HEK293 (cell line): ENCODE data around the gene FDXR.
A peak's percentile ranks its signal among the peaks of the same experiment; 100 is the strongest.

Experiments
- CTCF ChIA-PET: fragments of 350-600 bp; formaldehyde crosslinking; extraction: SDS; loops from one replicate; lab custom pipeline; 2021; ENCODE audit warnings: antibody characterized with exemption; lab: Yijun Ruan, JAX
- POLR2A ChIA-PET: fragments of 300-600 bp; formaldehyde crosslinking; extraction: SDS; loops from one replicate; lab custom pipeline; 2020; ENCODE audit warnings: antibody characterized with exemption, inconsistent platforms; lab: Yijun Ruan, JAX
- H3K27ac ChIP-seq: fragments of 200-500 bp; sonication (Bioruptor generic); 2 replicates; pipeline ENCODE4 v1.5.1; 2014; ENCODE audit warnings: low read depth, low read length, control low read depth, inconsistent platforms; ENCODE audit errors: extremely low read depth
- H3K36me3 ChIP-seq, 2 experiments: fragments of 200-500 bp in 1 of 2; sonication (Bioruptor generic) in 1 of 2; 1 replicate in 1 of 2; 2 replicates in 1 of 2; pipeline ENCODE4 v1.5.1; 2014 to 2017; ENCODE audit warnings: inconsistent platforms in 2 of 2, low read length in 2 of 2; ENCODE audit not compliant: control insufficient read depth in 2 of 2, insufficient read depth in 1 of 2
- H3K4me1 ChIP-seq: fragments of 200-500 bp; sonication (Bioruptor generic); 2 replicates; pipeline ENCODE4 v1.5.1; 2014; ENCODE audit warnings: mild to moderate bottlenecking, low read length, inconsistent platforms; ENCODE audit not compliant: control insufficient read depth, insufficient read depth
- H3K4me3 ChIP-seq: 2 replicates; pipeline ENCODE4 v1.5.1; 2011; ENCODE audit warnings: low read depth, mild to moderate bottlenecking, control low read depth, low read length, moderate library complexity
- H3K9me3 ChIP-seq: fragments of 200-500 bp; sonication (Bioruptor generic); 2 replicates; pipeline ENCODE4 v1.5.1; 2014; ENCODE audit warnings: low read depth, low read length, inconsistent platforms; ENCODE audit not compliant: control insufficient read depth, insufficient read depth
- ELK4 ChIP-seq: IDR thresholded peaks from 2 replicates; pipeline ENCODE4 v1.6.1; 2011; ENCODE audit warnings: mild to moderate bottlenecking, low read depth, low read length, borderline replicate concordance
- GLI2 ChIP-seq: fragments of 450-650 bp; formaldehyde crosslinking; IDR thresholded peaks from 2 replicates; pipeline ENCODE4; 2017; ENCODE audit warnings: missing biosample characterization, missing genetic modification characterization, low read depth, borderline replicate concordance
- IKZF3 ChIP-seq: fragments of 450-650 bp; IDR thresholded peaks from 2 replicates; pipeline ENCODE4 v1.5.0; 2018; ENCODE audit warnings: missing biosample characterization, mild to moderate bottlenecking, missing genetic modification characterization, moderate library complexity
- PRDM1 ChIP-seq: fragments of 450-650 bp; formaldehyde crosslinking; IDR thresholded peaks from 2 replicates; pipeline ENCODE4; 2016; ENCODE audit warnings: missing biosample characterization, missing genetic modification characterization
- SCRT1 ChIP-seq: fragments of 450-650 bp; formaldehyde crosslinking; IDR thresholded peaks from 2 replicates; pipeline ENCODE4 v1.5.1; 2016; ENCODE audit warnings: missing biosample characterization, missing genetic modification characterization, borderline replicate concordance
- SP2 ChIP-seq: fragments of 450-650 bp; formaldehyde crosslinking; IDR thresholded peaks from 2 replicates; pipeline ENCODE4 v1.5.1; 2016; ENCODE audit warnings: missing biosample characterization, missing genetic modification characterization
- ZBTB17 ChIP-seq: fragments of 450-650 bp; formaldehyde crosslinking; IDR thresholded peaks from 2 replicates; pipeline ENCODE4 v1.5.1; 2016; ENCODE audit warnings: missing biosample characterization, missing genetic modification characterization
- ZNF10 ChIP-seq: fragments of 450-650 bp; formaldehyde crosslinking; IDR thresholded peaks from 2 replicates; pipeline ENCODE4 v1.5.1; 2017; ENCODE audit warnings: missing biosample characterization, missing genetic modification characterization
- ZNF148 ChIP-seq: fragments of 450-650 bp; formaldehyde crosslinking; IDR thresholded peaks from 2 replicates; pipeline ENCODE4 v1.5.0; 2017; ENCODE audit warnings: missing biosample characterization, missing genetic modification characterization, borderline replicate concordance
- ZNF157 ChIP-seq: fragments of 450-650 bp; formaldehyde crosslinking; IDR thresholded peaks from 2 replicates; pipeline ENCODE4 v1.5.1; 2016; ENCODE audit warnings: missing biosample characterization, missing genetic modification characterization
- ZNF16 ChIP-seq: fragments of 450-650 bp; formaldehyde crosslinking; IDR thresholded peaks from 2 replicates; pipeline ENCODE4 v1.5.1; 2016; ENCODE audit warnings: low read depth, missing biosample characterization, missing genetic modification characterization
- ZNF302 ChIP-seq: fragments of 450-650 bp; formaldehyde crosslinking; IDR thresholded peaks from 2 replicates; pipeline ENCODE4 v1.5.1; 2016; ENCODE audit warnings: missing biosample characterization, missing genetic modification characterization, low read depth
- ZNF548 ChIP-seq: fragments of 450-650 bp; formaldehyde crosslinking; IDR thresholded peaks from 2 replicates; pipeline ENCODE4 v1.5.1; 2016; ENCODE audit warnings: missing biosample characterization, missing genetic modification characterization
- ZNF629 ChIP-seq: fragments of 450-650 bp; formaldehyde crosslinking; IDR thresholded peaks from 2 replicates; pipeline ENCODE4 v1.5.1; 2017; ENCODE audit warnings: missing biosample characterization, missing genetic modification characterization
- ZNF692 ChIP-seq: fragments of 450-650 bp; formaldehyde crosslinking; IDR thresholded peaks from 2 replicates; pipeline ENCODE4 v1.5.1; 2016; ENCODE audit warnings: missing biosample characterization, missing genetic modification characterization
- ZNF785 ChIP-seq: fragments of 450-650 bp; formaldehyde crosslinking; IDR thresholded peaks from 2 replicates; pipeline ENCODE4 v1.5.1; 2016; ENCODE audit warnings: missing biosample characterization, missing genetic modification characterization
- ZSCAN23 ChIP-seq: fragments of 450-650 bp; formaldehyde crosslinking; IDR thresholded peaks from 2 replicates; pipeline ENCODE4 v1.5.1; 2016; ENCODE audit warnings: missing biosample characterization, missing genetic modification characterization
- TF ChIP-seq, protein P1 (sequence below): fragments of 450-650 bp; formaldehyde crosslinking; IDR thresholded peaks from 2 replicates; pipeline ENCODE4 v1.5.1; 2016; ENCODE audit warnings: missing biosample characterization, missing genetic modification characterization
- TF ChIP-seq, protein P2 (sequence below): fragments of 450-650 bp; formaldehyde crosslinking; IDR thresholded peaks from 2 replicates; pipeline ENCODE4 v1.5.1; 2016; ENCODE audit warnings: missing biosample characterization, missing genetic modification characterization

The FDXR gene

GRCh38 chr17:74854792-74855191 is 18.0 kb downstream of the FDXR start:
- Histone ChIP-seq H3K9me3 (no peaks in the 10 kb centered on the region), H3K36me3 (no peaks in the 10 kb centered on the region), H3K4me1 (peaks cover 5% of the 10 kb centered on the region; the same call in 1 of the 2 replicates), H3K27ac (no peak overlapping the region), H3K4me3 (no peak overlapping the region)
- TF ChIP-seq ZNF548 (tag by site-specific recombination), result no peak
- TF ChIP-seq SCRT1 (tag by site-specific recombination), result no peak
- no peak for TF ChIP-seq ZNF692
- TF ChIP-seq, protein P1, sequence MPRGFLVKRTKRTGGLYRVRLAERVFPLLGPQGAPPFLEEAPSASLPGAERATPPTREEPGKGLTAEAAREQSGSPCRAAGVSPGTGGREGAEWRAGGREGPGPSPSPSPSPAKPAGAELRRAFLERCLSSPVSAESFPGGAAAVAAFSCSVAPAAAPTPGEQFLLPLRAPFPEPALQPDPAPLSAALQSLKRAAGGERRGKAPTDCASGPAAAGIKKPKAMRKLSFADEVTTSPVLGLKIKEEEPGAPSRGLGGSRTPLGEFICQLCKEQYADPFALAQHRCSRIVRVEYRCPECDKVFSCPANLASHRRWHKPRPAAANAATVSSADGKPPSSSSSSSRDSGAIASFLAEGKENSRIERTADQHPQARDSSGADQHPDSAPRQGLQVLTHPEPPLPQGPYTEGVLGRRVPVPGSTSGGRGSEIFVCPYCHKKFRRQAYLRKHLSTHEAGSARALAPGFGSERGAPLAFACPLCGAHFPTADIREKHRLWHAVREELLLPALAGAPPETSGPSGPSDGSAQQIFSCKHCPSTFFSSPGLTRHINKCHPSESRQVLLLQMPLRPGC (tag by site-specific recombination), result no peak
- TF ChIP-seq ZNF157 (tag by site-specific recombination), result no peak
- no peak for TF ChIP-seq GLI2 (tag by site-specific recombination)
- TF ChIP-seq SP2, result no peak
- TF ChIP-seq ELK4, result no peak
- TF ChIP-seq, protein P2, sequence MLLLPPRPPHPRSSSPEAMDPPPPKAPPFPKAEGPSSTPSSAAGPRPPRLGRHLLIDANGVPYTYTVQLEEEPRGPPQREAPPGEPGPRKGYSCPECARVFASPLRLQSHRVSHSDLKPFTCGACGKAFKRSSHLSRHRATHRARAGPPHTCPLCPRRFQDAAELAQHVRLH (tag by site-specific recombination), result no peak
- no peak for TF ChIP-seq ZNF302 (tag by site-specific recombination)
- no peak for TF ChIP-seq ZSCAN23 (tag by site-specific recombination)
- no peak for TF ChIP-seq IKZF3 (tag by site-specific recombination)
- TF ChIP-seq ZNF785 (tag by site-specific recombination), result no peak
- TF ChIP-seq ZNF148 (tag by site-specific recombination), result no peak
- ChIA-PET CTCF (interaction anchor here (0.9 to 19.0 kb wide), 5 partner anchors 8 to 109 kb away, joined by 3 to 338 read pairs (median 12); partner anchors contain the start of genes GRIN2C and NAT9), POLR2A (interaction anchor here (3.6 kb wide), 1 partner anchor 17 kb away, joined by 47 read pairs; the partner anchor contains the start of gene FDXR)

DNA sequence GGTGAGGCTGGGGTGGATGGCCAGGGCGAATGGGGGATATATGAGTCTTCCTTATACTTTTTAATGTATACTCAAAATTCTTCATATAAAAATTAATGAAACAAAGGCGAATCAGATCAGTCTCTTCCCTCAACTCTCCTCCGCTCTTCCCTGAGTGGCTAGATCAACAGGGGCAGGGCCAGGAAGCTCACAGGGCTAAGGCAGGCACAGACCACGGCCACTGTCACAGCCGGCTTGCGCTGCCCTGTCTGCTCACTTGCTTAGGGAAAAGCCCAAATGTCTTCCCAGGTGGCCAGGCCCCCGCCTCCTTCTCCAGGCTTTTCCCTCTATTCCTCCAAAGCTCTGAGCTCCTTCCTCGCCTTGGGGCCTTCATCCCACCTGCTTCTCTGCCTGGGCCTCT is 19.1 kb downstream of the FDXR start:
- H3K4me3 ChIP-seq, result no peak overlapping the region
- no peak overlapping the region for H3K27ac ChIP-seq
- CTCF ChIA-PET, result interaction anchor here (0.6 to 19.0 kb wide), 5 partner anchors 9 to 108 kb away, joined by 3 to 338 read pairs (median 10); partner anchors contain the start of gene GRIN2C
- TF ChIP-seq ZBTB17 (tag by site-specific recombination), result 0 out of 2 replicates have a peak, but pooled peaks have one; percentile 15
- TF ChIP-seq ZNF16 (tag by site-specific recombination), result no peak
- 0 out of 2 replicates have a peak, but pooled peaks have one; percentile 16 for TF ChIP-seq PRDM1 (tag by site-specific recombination)
- TF ChIP-seq ZNF629 (tag by site-specific recombination), result no peak
- no peak for TF ChIP-seq ZNF10 (tag by site-specific recombination)
- H3K9me3 ChIP-seq, result no peaks in the 10 kb centered on the region
- no peaks in the 10 kb centered on the region for H3K36me3 ChIP-seq
- POLR2A ChIA-PET, result interaction anchor here (3.6 kb wide), 1 partner anchor 19 kb away, joined by 47 read pairs; the partner anchor contains the start of gene FDXR
- peaks cover 5% of the 10 kb centered on the region; the same call in 1 of the 2 replicates for H3K4me1 ChIP-seq
